Articular chondrocyte of knee joint (primary cell): ENCODE data around the gene CHCHD3. TPM values are rescaled to one million over a fixed set of nuclear protein-coding genes. Genes with fewer than 3 reads are reported as not detected.

ENCODE experiments used
- small RNA-seq: library from RNA; depleted of rRNA; stranded (forward); fragments of <200 nt; gene quantifications from one replicate; pipeline ENCODE3, GENCODE V24; 2012
- total RNA-seq: library from RNA; depleted of rRNA; stranded (reverse); fragments of >200 nt; gene quantifications from 2 replicates; pipeline ENCODE4 v1.2.3, GENCODE V29; 2012

The CHCHD3 gene
- 74.5 and 79.2 TPM in 2 replicates for total RNA-seq

GRCh38 chr7:133081599-133082389 lies at the start of gene CHCHD3:
Gene CHCHD3 (minus strand): TSS chr7:133082090. CDS start chr7:133081937, 153 bp downstream.

Small RNA genes within 50 kb of the gene (small RNA-seq; reads per million reads assigned to genes)
- gene RF00218 (not detected), gene RNU6-92P (not detected)

Other genes starting within 250 kb of the CHCHD3 start
- 107 and 131 TPM in 2 replicates for gene EXOC4, start 171.0 kb upstream of the CHCHD3 start, total RNA-seq